ENCODE measurements around the gene SRBD1. TPM values are rescaled to one million over a fixed set of nuclear protein-coding genes. Genes with fewer than 3 reads are reported as not detected.

Gene SRBD1
- total and polyA plus RNA-seq, 2 experiments from 2014 or later: 27.4 to 46.3 TPM

DNA sequence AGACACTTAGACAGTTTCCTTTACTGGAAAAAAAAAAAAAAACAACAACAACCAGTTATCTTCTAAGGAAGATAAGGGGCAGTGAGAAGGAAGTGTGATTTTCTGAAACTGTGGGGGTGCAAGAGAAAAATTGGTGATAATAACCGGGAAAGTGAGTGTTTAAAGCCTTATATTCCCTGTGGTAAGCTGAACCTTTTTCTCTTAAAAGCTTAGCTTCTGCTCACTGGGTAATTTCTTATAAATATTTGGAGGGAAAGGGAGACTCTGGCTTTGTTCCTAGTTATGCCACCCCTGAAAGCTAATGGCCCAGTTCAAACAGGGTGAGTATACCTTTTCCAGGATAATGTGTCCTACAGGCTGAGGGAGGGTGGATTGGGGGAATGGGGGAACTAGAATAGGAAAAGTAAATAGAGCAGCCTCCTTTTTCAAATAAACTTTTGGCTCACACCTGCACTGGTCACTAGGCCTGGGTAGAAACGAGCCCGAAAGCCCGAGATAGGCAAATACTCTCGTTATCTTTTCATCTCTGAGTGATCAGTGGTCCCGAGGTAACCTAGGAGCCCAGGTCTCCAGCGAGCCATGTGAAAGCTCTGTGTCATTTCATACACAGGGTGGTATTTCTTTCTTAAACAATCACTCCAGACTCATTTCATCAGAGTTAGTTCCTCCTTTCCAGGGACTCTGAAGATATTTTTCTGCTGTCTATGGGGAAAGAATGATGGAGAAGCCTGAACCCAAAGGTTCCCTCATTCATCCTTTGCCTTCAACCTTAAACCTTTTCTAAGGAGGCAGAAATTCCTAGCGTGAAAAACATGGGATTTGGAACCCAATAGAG, 15.5 kb upstream of the SRBD1 start:
- H3K4me2 ChIP-seq: no peak overlapping the region
- no peak overlapping the region for H3K4me3 Mint-ChIP-seq
- no peaks in the 10 kb centered on the region for H3K36me3 ChIP-seq (ENCODE audit: insufficient read depth)
- no peak overlapping the region for H3K27ac Mint-ChIP-seq
- H3K27ac ChIP-seq (ENCODE audit: low read depth): no peak overlapping the region
- H3K9me3 Mint-ChIP-seq: no peaks in the 10 kb centered on the region
- peaks cover 9% of the 10 kb centered on the region for H3K4me1 Mint-ChIP-seq
- H3K27me3 ChIP-seq (ENCODE audit: insufficient read depth): no peaks in the 10 kb centered on the region
- DNase-seq (ENCODE audit: low spot score): no peak
- ATAC-seq: no peak
- no peaks in the 10 kb centered on the region for H4K20me1 ChIP-seq (replicated peaks; ENCODE audit: insufficient read depth)
- no peak overlapping the region for H2AFZ ChIP-seq
- H3F3A ChIP-seq (replicated peaks; ENCODE audit: low read depth): no peaks in the 10 kb centered on the region
- peaks cover 9% of the 10 kb centered on the region for H3K4me1 ChIP-seq (ENCODE audit: insufficient read depth)
- no peaks in the 10 kb centered on the region for H3K79me2 ChIP-seq (replicated peaks; ENCODE audit: insufficient read depth)
- no peak for TF ChIP-seq STAT1 (IDR thresholded peaks at IDR 0.05; ENCODE audit: unreplicated experiment)
- TF ChIP-seq ZNF331 (CRISPR knock-in tag; IDR thresholded peaks at IDR 0.05; ENCODE audit: low read depth): no peak
- no peaks in the 10 kb centered on the region for H3K36me3 Mint-ChIP-seq (ENCODE audit: low read depth)
- H3K9me2 ChIP-seq (ENCODE audit: insufficient read depth): no peaks in the 10 kb centered on the region
- no peak overlapping the region for H3K4me3 ChIP-seq
- H3K27me3 Mint-ChIP-seq (ENCODE audit: insufficient read depth, low read depth, poor library complexity): no peaks in the 10 kb centered on the region

DNA sequence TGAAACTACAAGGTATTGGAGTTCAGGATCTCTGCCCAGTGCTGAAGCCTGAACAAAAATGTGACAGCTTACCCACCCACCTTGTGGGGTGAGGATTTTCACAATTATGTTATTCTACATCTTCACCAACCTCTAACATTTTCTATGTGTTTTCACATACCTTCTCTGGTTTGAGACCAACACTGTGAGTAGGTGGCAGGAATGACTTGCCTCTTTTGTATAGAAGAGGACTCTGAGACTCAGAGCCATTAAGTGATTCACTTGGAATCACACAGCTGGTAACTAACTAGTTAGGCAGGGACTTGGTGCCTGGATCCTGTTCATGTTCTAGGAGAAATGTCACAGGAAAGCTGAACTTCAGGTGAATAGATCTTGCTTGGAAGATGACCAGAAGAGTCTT, 14.8 kb upstream of the SRBD1 start:
- ATAC-seq (no peak), DNase-seq (ENCODE audit: low spot score) (no peak)
- H3K27me3 Mint-ChIP-seq (ENCODE audit: insufficient read depth, low read depth, poor library complexity): peaks cover 5% of the 10 kb centered on the region
- H3K9me3 Mint-ChIP-seq: no peaks in the 10 kb centered on the region
- Histone ChIP-seq H3K4me2 (no peak overlapping the region), H3K79me2 (replicated peaks; ENCODE audit: insufficient read depth) (no peaks in the 10 kb centered on the region), H2AFZ (no peak overlapping the region), H3K36me3 (ENCODE audit: insufficient read depth) (no peaks in the 10 kb centered on the region), H3K9me2 (ENCODE audit: insufficient read depth) (no peaks in the 10 kb centered on the region), H3K4me1 (ENCODE audit: insufficient read depth) (peaks cover 2% of the 10 kb centered on the region; the same call in 1 of the 2 replicates), H4K20me1 (replicated peaks; ENCODE audit: insufficient read depth) (no peaks in the 10 kb centered on the region), H3F3A (replicated peaks; ENCODE audit: low read depth) (no peaks in the 10 kb centered on the region), H3K27ac (ENCODE audit: low read depth) (no peak overlapping the region), H3K27me3 (ENCODE audit: insufficient read depth) (no peaks in the 10 kb centered on the region), H3K4me3 (no peak overlapping the region)
- peaks cover 1% of the 10 kb centered on the region; the same call in 2 of the 3 replicates for H3K4me1 Mint-ChIP-seq
- no peak overlapping the region for H3K4me3 Mint-ChIP-seq
- H3K36me3 Mint-ChIP-seq (ENCODE audit: low read depth): no peaks in the 10 kb centered on the region
- H3K27ac Mint-ChIP-seq: no peak overlapping the region
- TF ChIP-seq POLR2AphosphoS5 (IDR thresholded peaks at IDR 0.05; ENCODE audit: low read depth): no peak
- TF ChIP-seq, protein P1, sequence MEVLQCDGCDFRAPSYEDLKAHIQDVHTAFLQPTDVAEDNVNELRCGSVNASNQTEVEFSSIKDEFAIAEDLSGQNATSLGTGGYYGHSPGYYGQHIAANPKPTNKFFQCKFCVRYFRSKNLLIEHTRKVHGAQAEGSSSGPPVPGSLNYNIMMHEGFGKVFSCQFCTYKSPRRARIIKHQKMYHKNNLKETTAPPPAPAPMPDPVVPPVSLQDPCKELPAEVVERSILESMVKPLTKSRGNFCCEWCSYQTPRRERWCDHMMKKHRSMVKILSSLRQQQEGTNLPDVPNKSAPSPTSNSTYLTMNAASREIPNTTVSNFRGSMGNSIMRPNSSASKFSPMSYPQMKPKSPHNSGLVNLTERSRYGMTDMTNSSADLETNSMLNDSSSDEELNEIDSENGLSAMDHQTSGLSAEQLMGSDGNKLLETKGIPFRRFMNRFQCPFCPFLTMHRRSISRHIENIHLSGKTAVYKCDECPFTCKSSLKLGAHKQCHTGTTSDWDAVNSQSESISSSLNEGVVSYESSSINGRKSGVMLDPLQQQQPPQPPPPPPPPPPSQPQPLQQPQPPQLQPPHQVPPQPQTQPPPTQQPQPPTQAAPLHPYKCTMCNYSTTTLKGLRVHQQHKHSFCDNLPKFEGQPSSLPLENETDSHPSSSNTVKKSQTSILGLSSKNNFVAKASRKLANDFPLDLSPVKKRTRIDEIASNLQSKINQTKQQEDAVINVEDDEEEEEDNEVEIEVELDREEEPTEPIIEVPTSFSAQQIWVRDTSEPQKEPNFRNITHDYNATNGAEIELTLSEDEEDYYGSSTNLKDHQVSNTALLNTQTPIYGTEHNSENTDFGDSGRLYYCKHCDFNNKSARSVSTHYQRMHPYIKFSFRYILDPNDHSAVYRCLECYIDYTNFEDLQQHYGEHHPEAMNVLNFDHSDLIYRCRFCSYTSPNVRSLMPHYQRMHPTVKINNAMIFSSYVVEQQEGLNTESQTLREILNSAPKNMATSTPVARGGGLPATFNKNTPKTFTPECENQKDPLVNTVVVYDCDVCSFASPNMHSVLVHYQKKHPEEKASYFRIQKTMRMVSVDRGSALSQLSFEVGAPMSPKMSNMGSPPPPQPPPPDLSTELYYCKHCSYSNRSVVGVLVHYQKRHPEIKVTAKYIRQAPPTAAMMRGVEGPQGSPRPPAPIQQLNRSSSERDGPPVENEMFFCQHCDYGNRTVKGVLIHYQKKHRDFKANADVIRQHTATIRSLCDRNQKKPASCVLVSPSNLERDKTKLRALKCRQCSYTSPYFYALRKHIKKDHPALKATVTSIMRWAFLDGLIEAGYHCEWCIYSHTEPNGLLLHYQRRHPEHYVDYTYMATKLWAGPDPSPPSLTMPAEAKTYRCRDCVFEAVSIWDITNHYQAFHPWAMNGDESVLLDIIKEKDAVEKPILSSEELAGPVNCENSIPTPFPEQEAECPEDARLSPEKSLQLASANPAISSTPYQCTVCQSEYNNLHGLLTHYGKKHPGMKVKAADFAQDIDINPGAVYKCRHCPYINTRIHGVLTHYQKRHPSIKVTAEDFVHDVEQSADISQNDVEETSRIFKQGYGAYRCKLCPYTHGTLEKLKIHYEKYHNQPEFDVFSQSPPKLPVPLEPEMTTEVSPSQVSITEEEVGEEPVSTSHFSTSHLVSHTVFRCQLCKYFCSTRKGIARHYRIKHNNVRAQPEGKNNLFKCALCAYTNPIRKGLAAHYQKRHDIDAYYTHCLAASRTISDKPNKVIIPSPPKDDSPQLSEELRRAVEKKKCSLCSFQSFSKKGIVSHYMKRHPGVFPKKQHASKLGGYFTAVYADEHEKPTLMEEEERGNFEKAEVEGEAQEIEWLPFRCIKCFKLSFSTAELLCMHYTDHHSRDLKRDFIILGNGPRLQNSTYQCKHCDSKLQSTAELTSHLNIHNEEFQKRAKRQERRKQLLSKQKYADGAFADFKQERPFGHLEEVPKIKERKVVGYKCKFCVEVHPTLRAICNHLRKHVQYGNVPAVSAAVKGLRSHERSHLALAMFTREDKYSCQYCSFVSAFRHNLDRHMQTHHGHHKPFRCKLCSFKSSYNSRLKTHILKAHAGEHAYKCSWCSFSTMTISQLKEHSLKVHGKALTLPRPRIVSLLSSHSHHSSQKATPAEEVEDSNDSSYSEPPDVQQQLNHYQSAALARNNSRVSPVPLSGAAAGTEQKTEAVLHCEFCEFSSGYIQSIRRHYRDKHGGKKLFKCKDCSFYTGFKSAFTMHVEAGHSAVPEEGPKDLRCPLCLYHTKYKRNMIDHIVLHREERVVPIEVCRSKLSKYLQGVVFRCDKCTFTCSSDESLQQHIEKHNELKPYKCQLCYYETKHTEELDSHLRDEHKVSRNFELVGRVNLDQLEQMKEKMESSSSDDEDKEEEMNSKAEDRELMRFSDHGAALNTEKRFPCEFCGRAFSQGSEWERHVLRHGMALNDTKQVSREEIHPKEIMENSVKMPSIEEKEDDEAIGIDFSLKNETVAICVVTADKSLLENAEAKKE (CRISPR knock-in tag; IDR thresholded peaks at IDR 0.05): no peak
- TF ChIP-seq EZH2 (IDR thresholded peaks at IDR 0.05; ENCODE audit: low read depth, unreplicated experiment): no peak
- TF ChIP-seq EZH2phosphoT487 (IDR thresholded peaks at IDR 0.05; ENCODE audit: unreplicated experiment): no peak
- TF ChIP-seq ZNF114 (CRISPR knock-in tag; IDR thresholded peaks at IDR 0.05): no peak
- TF ChIP-seq STAT1 (IDR thresholded peaks at IDR 0.05; ENCODE audit: unreplicated experiment): no peak
- TF ChIP-seq ZNF331 (CRISPR knock-in tag; IDR thresholded peaks at IDR 0.05; ENCODE audit: low read depth): no peak
- no peak for TF ChIP-seq CREB1 (CRISPR knock-in tag; IDR thresholded peaks at IDR 0.05; ENCODE audit: low read depth)
- TF ChIP-seq NANOG (IDR thresholded peaks at IDR 0.05; ENCODE audit: borderline replicate concordance): no peak
- TF ChIP-seq, protein P2, sequence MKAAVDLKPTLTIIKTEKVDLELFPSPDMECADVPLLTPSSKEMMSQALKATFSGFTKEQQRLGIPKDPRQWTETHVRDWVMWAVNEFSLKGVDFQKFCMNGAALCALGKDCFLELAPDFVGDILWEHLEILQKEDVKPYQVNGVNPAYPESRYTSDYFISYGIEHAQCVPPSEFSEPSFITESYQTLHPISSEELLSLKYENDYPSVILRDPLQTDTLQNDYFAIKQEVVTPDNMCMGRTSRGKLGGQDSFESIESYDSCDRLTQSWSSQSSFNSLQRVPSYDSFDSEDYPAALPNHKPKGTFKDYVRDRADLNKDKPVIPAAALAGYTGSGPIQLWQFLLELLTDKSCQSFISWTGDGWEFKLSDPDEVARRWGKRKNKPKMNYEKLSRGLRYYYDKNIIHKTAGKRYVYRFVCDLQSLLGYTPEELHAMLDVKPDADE (IDR thresholded peaks at IDR 0.05): no peak
- TF ChIP-seq, protein P3, sequence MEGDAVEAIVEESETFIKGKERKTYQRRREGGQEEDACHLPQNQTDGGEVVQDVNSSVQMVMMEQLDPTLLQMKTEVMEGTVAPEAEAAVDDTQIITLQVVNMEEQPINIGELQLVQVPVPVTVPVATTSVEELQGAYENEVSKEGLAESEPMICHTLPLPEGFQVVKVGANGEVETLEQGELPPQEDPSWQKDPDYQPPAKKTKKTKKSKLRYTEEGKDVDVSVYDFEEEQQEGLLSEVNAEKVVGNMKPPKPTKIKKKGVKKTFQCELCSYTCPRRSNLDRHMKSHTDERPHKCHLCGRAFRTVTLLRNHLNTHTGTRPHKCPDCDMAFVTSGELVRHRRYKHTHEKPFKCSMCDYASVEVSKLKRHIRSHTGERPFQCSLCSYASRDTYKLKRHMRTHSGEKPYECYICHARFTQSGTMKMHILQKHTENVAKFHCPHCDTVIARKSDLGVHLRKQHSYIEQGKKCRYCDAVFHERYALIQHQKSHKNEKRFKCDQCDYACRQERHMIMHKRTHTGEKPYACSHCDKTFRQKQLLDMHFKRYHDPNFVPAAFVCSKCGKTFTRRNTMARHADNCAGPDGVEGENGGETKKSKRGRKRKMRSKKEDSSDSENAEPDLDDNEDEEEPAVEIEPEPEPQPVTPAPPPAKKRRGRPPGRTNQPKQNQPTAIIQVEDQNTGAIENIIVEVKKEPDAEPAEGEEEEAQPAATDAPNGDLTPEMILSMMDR (conservative IDR thresholded peaks at IDR 0.05; ENCODE audit: low read depth in 2 of 2): no peak
- TF ChIP-seq JUNB (IDR thresholded peaks at IDR 0.05; ENCODE audit: unreplicated experiment): no peak
